OCI-LY7 (cell line): Measurements from ENCODE around the gene AK9.

Source experiments
- CTCF ChIP-seq: fragments of 200-600 bp; sonication (generic); conservative IDR thresholded peaks from 2 replicates; pipeline ENCODE4 v1.5.1; 2014; ENCODE audit warnings: mild to moderate bottlenecking, antibody characterized with exemption, low read length, moderate library complexity, mixed read lengths
- EZH2phosphoT487 ChIP-seq: fragments of 200-600 bp; sonication (generic); IDR thresholded peaks from 2 replicates; pipeline ENCODE4 v1.6.1; 2018; ENCODE audit warnings: low read depth, borderline replicate concordance, mild to moderate bottlenecking, mixed run types, antibody characterized with exemption, low read length, moderate library complexity, mixed read lengths

- TF ChIP-seq EZH2phosphoT487 (no peak), CTCF (peak; percentile 73)
These were observed 4.5 kb upstream of the AK9 start for GRCh38 chr6:109695468-109695867.
